ENCODE measurements around the gene NCOA4.
"Not testable (repeated sequence)": the region's sequence is repeated elsewhere in the genome, so short reads cannot be mapped to it uniquely, and the experiment has no call there.

Gene NCOA4

DNA sequence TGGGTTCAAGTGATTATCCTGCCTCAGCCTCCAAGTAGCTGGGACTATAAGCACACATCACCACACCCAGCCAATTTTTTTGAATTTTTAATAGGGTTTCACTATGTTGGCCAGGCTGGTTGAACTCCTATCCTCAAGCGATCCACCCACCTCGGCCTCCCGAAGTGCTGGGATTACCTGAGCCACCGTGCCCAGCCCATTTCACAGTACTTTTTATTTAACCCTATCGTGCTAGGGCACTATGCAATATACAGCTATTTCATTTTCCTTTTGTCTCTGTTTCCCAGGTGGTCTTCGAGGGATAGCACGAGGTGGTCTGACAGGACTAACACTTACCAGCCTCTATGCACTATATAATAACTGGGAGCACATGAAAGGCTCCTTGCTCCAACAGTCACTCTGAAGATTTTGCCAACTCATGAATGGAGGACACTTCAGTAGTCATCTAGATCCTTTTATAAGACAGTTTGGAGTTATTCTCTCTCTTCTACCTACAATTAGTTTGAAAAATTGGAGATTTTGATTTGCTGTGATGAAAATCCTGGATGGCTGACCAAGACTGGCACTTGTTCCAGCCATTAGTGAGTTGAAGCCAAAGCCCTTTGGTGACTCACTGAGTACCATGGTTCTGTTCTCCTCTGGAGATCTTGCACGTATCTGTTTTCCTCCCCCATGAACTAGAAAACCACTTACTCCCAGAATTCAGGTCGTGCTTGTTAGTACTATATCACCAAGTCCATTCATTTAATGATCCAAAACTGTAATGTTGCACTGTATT is 27.3 kb downstream of the NCOA4 start:
- TF ChIP-seq, protein P1, sequence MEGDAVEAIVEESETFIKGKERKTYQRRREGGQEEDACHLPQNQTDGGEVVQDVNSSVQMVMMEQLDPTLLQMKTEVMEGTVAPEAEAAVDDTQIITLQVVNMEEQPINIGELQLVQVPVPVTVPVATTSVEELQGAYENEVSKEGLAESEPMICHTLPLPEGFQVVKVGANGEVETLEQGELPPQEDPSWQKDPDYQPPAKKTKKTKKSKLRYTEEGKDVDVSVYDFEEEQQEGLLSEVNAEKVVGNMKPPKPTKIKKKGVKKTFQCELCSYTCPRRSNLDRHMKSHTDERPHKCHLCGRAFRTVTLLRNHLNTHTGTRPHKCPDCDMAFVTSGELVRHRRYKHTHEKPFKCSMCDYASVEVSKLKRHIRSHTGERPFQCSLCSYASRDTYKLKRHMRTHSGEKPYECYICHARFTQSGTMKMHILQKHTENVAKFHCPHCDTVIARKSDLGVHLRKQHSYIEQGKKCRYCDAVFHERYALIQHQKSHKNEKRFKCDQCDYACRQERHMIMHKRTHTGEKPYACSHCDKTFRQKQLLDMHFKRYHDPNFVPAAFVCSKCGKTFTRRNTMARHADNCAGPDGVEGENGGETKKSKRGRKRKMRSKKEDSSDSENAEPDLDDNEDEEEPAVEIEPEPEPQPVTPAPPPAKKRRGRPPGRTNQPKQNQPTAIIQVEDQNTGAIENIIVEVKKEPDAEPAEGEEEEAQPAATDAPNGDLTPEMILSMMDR (IDR thresholded peaks at IDR 0.05; ENCODE audit: low read depth, low read length): no peak
- DNase-seq (ENCODE audit: low read depth in 2 of 2): no peak
- H3K4me3 ChIP-seq (replicated peaks in 1 of 2; ENCODE audit: low read depth in 2 of 2, low read length in 2 of 2): no peak overlapping the region

DNA sequence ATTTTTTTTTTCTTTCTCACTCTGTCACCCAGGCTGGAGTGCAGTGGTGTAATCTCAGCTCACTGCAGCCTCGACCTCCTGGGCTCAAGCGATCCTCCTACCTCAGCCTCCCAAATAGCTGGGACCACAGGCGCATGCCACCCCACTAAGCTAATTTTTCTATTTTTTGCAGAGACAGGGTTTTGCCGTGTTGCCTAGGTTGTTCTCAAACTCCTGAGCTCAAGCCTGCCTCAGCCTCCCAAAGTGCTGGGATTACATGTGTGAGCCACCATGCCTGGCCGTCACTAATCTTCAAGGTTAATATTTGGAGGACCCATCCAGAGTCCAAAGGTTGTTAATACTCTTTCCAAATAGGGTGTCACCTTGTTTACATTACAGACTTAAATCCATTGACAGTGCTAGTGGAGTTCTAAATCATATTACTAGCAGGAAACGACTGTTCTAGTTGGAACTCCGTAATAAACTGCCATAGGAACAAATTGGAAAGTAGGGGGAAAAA is 28.2 kb downstream of the NCOA4 start:
- not testable (repeated sequence) for H3K4me3 ChIP-seq (replicated peaks in 1 of 2; ENCODE audit: low read depth in 2 of 2, low read length in 2 of 2); DNase-seq (ENCODE audit: low read depth in 2 of 2)

DNA sequence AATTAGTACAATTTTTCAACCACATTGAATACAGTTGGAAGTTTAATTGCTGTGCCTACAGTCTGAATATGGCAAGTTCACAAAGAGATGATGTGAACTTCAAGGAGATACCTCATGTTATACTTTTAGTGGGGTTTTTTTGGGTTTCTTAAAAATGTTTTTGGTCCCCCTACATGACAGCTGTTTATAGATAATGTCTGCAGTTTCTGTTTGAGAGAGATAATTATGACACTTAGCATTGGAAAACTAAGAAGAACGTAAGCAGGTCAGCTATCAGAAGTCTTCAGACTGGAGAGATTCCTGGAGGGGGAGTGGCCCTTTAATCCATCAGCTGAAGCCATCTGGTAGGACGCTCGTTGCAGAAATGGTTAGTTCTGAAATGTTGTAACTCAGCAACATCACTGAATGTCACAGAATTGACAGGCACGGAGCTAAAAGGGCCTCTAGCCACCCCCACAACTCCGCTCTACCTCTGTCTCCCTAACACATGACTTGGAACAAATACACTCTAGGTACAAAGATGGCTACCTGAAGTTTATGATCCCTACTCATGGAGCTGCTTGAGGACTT is 29.2 kb downstream of the NCOA4 start:
- no peak overlapping the region for H3K4me3 ChIP-seq (replicated peaks in 1 of 2; ENCODE audit: low read depth in 2 of 2, low read length in 2 of 2)
- no peak for DNase-seq (ENCODE audit: low read depth in 2 of 2)
- TF ChIP-seq, protein P1 (IDR thresholded peaks at IDR 0.05; ENCODE audit: low read depth, low read length): no peak

DNA sequence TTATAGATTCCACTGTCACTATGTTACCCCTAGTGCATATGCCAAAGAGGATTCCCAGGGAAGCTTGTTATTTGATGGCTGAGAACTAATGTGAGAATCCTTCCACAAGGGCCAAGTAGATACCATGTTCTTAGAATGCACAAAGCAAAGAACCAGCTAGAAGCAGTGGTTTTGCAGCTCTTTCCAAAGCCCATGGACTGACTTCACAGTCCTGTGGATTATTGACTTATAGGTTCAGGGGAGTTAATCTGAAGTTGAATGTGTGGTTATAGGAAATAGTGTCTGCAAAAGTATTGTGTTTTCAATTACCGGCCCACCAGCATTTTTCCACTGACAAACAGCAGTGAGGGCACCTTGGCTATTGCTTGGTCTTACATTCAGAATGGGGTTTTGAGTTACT is 29.9 kb downstream of the NCOA4 start:
- no peak overlapping the region for H3K4me3 ChIP-seq (replicated peaks in 1 of 2; ENCODE audit: low read depth in 2 of 2, low read length in 2 of 2)
- TF ChIP-seq, protein P1 (IDR thresholded peaks at IDR 0.05; ENCODE audit: low read depth, low read length): no peak
- no peak for DNase-seq (ENCODE audit: low read depth in 2 of 2)

DNA sequence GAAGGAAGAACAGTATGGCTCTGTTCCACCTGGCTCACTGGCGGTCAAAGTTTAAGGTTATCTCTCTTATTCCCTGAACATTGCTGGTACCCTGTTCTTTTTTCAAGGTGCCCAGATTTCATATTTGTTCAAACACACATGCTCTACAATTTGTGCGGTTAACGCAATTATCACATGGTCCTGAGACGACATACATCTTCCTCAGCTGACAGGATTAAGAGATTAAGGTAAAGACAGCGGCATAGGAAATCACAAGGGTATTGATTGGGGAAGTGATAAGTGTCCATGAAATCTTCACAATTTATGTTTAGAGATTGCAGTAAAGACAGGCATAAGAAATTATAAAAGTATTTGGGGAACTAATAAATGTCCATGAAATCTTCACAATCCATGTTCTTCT is 30.5 kb downstream of the NCOA4 start:
- not testable (repeated sequence) for H3K4me3 ChIP-seq (replicated peaks in 1 of 2; ENCODE audit: low read depth in 2 of 2, low read length in 2 of 2); DNase-seq (ENCODE audit: low read depth in 2 of 2)

DNA sequence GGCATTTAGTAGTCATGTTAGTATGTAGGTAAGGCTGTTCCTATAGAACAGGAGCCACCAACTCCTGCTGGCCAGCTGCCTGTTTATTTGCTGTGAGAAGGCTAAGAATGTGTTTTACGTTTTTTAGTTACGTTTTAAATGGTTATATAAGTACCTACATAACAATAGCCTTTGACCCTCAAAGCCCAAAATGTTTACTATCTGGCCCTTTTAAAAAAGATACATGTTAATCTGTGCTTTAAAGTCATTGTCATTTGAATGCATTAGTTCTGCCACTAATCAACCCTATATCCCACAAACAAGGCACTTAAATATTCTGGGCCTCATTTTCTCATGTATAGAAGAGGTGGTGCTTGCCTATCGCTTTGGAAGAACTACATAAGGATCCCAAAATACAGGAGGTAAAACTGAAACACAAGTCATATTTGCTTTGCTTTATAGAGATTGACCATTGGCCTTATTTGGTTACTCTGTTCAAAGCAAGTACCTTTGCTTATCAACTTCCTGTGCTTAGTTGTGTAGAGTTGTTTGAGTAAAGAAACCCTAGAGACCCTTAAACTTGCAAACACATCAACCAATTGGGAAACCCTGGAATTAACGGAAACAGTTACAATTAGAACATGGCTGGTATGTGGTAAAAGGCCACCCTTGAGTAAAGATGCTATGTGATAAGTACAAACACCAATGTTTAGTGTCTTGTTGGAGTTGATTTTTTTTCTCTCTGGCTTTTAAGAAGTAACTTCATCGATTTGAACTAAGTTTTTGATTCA is 32.2 kb downstream of the NCOA4 start:
- no peak for DNase-seq (ENCODE audit: low read depth in 2 of 2)
- H3K4me3 ChIP-seq (replicated peaks in 1 of 2; ENCODE audit: low read depth in 2 of 2, low read length in 2 of 2): no peak overlapping the region
- TF ChIP-seq, protein P1 (IDR thresholded peaks at IDR 0.05; ENCODE audit: low read depth, low read length): no peak

DNA sequence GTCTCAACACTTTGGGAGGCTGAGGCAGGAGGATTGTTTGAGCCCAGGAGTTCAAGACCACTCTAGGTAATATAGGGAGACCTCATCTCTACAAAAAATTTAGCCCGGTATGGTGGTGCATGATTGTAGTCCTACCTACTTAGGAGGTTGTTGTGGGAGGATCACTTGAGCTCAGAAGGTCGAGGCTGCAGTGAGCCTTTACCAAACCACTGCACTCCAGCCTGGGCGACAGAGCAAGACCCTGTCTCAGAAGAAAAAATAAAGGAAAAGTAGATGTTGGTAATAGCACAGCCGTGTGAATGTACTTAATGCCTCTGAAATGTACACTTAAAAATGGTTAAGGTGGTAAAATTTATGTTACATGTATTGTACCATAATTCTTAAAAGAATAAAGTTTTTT is 32.9 kb downstream of the NCOA4 start:
- no peak overlapping the region for H3K4me3 ChIP-seq (replicated peaks in 1 of 2; ENCODE audit: low read depth in 2 of 2, low read length in 2 of 2)
- no peak for DNase-seq (ENCODE audit: low read depth in 2 of 2)
- TF ChIP-seq, protein P1 (IDR thresholded peaks at IDR 0.05; ENCODE audit: low read depth, low read length): no peak

DNA sequence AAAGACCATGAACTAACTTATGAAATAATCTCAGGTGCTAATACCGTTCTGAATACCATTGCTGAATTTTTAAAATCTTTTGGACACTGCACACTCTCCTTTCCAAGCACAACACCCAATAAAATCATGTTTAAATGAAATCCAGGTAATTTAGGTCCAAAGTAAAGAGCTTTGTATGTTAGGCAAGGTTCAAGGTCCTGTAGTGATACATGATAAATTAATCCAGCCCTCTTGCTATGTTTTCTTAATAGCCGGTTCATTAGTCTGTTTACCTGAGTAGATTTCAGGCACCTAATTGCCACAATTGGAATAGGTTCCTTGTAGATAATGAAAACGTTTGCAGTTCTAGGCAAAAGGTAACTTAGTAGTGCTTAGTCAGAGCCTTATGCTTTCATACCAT is 44.8 kb downstream of the NCOA4 start:
- not testable (repeated sequence) for DNase-seq (ENCODE audit: low read depth in 2 of 2); H3K4me3 ChIP-seq (replicated peaks in 1 of 2; ENCODE audit: low read depth in 2 of 2, low read length in 2 of 2)

DNA sequence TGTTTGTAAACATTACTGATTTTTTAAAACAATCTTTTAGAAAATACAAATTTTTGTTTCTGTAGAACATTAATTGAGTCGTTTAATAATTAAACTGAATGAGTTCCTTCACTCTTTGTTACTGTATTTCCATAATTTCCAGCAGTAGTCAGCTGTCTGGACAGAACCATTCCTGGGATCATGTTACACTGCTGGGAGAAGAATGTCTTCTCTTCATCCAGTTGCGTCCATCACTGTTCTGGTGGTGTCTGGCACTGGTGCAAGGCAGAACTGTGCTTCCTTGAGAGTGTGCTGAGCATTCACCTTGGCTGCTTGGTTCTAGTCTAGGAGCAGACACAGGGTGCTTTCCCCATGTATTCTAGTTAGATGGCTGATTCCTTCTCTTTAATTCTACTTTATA is 46.0 kb downstream of the NCOA4 start:
- not testable (repeated sequence) for DNase-seq (ENCODE audit: low read depth in 2 of 2)

More for the DNA sequence above, 46.0 kb downstream of the NCOA4 start:
- not testable (repeated sequence) for H3K4me3 ChIP-seq (replicated peaks in 1 of 2; ENCODE audit: low read depth in 2 of 2, low read length in 2 of 2)

All from cardiac fibroblast (primary cell).